NT2/D1 (cell line): ENCODE results near the gene WDR87.

ENCODE experiments used
- DNase-seq: peaks from one replicate; pipeline ENCODE4 v3.0.0-alpha.2; 2011; ENCODE audit warnings: low read depth, low spot score
- H3K27me3 ChIP-seq: 2 replicates; pipeline ENCODE4 v1.6.0; 2011; ENCODE audit warnings: mild to moderate bottlenecking; ENCODE audit not compliant: insufficient read length, insufficient read depth
- H3K36me3 ChIP-seq: 2 replicates; pipeline ENCODE4 v1.6.1; 2011; ENCODE audit warnings: mild to moderate bottlenecking, low read length, mixed read lengths; ENCODE audit not compliant: insufficient read depth, insufficient read length
- H3K4me1 ChIP-seq: 2 replicates; pipeline ENCODE4 v1.5.1; 2011; ENCODE audit not compliant: insufficient read depth, insufficient read length
- H3K4me3 ChIP-seq: 2 replicates; pipeline ENCODE4 v1.5.1; 2011; ENCODE audit warnings: low read depth; ENCODE audit not compliant: insufficient read length
- H3K9ac ChIP-seq: 2 replicates; pipeline ENCODE4 v1.6.0; 2011; ENCODE audit warnings: low read depth; ENCODE audit not compliant: insufficient read length
- H3K9me3 ChIP-seq: 2 replicates; pipeline ENCODE4 v1.5.1; 2011; ENCODE audit warnings: mild to moderate bottlenecking, low read length; ENCODE audit not compliant: insufficient read depth
- SUZ12 ChIP-seq: IDR thresholded peaks from 2 replicates; pipeline ENCODE4 v1.6.1; 2011; ENCODE audit not compliant: insufficient read length, insufficient read depth; ENCODE audit errors: extremely low read depth
- YY1 ChIP-seq: IDR thresholded peaks from 2 replicates; pipeline ENCODE4 v1.6.1; 2011; ENCODE audit not compliant: insufficient read length, insufficient read depth
- ZNF274 ChIP-seq: IDR thresholded peaks from 2 replicates; pipeline ENCODE4 v1.6.1; 2011; ENCODE audit warnings: mild to moderate bottlenecking, low read depth, low read length

WDR87 gene

GRCh38 chr19:37899966-37900365 is 6.4 kb downstream of the WDR87 start:
- Histone ChIP-seq H3K4me3 (no peak overlapping the region), H3K27me3 (no peaks in the 10 kb centered on the region), H3K4me1 (no peaks in the 10 kb centered on the region), H3K9ac (no peak overlapping the region), H3K9me3 (no peaks in the 10 kb centered on the region), H3K36me3 (no peaks in the 10 kb centered on the region)
- no peak for DNase-seq
- no peak for TF ChIP-seq YY1
- TF ChIP-seq SUZ12 = no peak
- no peak for TF ChIP-seq ZNF274

- Histone ChIP-seq H3K27me3 (no peaks in the 10 kb centered on the region), H3K36me3 (no peaks in the 10 kb centered on the region), H3K4me3 (no peak overlapping the region), H3K9me3 (no peaks in the 10 kb centered on the region), H3K4me1 (no peaks in the 10 kb centered on the region), H3K9ac (no peak overlapping the region)
- TF ChIP-seq YY1 (no peak), SUZ12 (no peak), ZNF274 (no peak)
- no peak for DNase-seq
Measured at GRCh38 chr19:37899453-37899852, 6.9 kb downstream of the WDR87 start.

GRCh38 chr19:37896180-37896579 is 10.2 kb downstream of the WDR87 start:
- Histone ChIP-seq H3K4me3 (no peak overlapping the region), H3K36me3 (no peaks in the 10 kb centered on the region), H3K9me3 (no peaks in the 10 kb centered on the region), H3K9ac (no peak overlapping the region), H3K27me3 (no peaks in the 10 kb centered on the region), H3K4me1 (no peaks in the 10 kb centered on the region)
- TF ChIP-seq ZNF274 (no peak), SUZ12 (no peak), YY1 (no peak)
- DNase-seq = no peak

- no peaks in the 10 kb centered on the region for H3K36me3 ChIP-seq
- TF ChIP-seq SUZ12 = no peak
- TF ChIP-seq ZNF274 = no peak
- TF ChIP-seq YY1 = no peak
- peaks cover 6% of the 10 kb centered on the region for H3K27me3 ChIP-seq
- H3K4me3 ChIP-seq = no peak overlapping the region
- H3K9me3 ChIP-seq = 0 out of 2 replicates have a peak, but pooled peaks cover 5% of the 10 kb centered on the region
- no peak for DNase-seq
- no peak overlapping the region for H3K9ac ChIP-seq
- no peaks in the 10 kb centered on the region for H3K4me1 ChIP-seq
Measured at GRCh38 chr19:37893845-37894575, 12.4 kb downstream of the WDR87 start.

GRCh38 chr19:37886571-37886970 is 19.8 kb downstream of the WDR87 start:
- Histone ChIP-seq H3K9me3 (0 out of 2 replicates have a peak, but pooled peaks cover 17% of the 10 kb centered on the region), H3K27me3 (peaks cover 27% of the 10 kb centered on the region), H3K9ac (no peak overlapping the region), H3K4me1 (no peaks in the 10 kb centered on the region), H3K4me3 (no peak overlapping the region), H3K36me3 (no peaks in the 10 kb centered on the region)
- TF ChIP-seq ZNF274 = no peak
- DNase-seq = no peak

GRCh38 chr19:37885392-37885791 is 21.0 kb downstream of the WDR87 start:
- no peak overlapping the region for H3K9ac ChIP-seq
- no peaks in the 10 kb centered on the region for H3K4me1 ChIP-seq
- H3K27me3 ChIP-seq = peaks cover 27% of the 10 kb centered on the region
- 0 out of 2 replicates have a peak, but pooled peaks cover 21% of the 10 kb centered on the region for H3K9me3 ChIP-seq
- DNase-seq = no peak
- no peaks in the 10 kb centered on the region for H3K36me3 ChIP-seq
- no peak for TF ChIP-seq SUZ12
- no peak for TF ChIP-seq ZNF274
- TF ChIP-seq YY1 = no peak
- H3K4me3 ChIP-seq = no peak overlapping the region

- Histone ChIP-seq H3K9ac (no peak overlapping the region), H3K27me3 (no peaks in the 10 kb centered on the region), H3K4me3 (no peak overlapping the region), H3K4me1 (no peaks in the 10 kb centered on the region), H3K9me3 (peaks cover 13% of the 10 kb centered on the region; the same call in 1 of the 2 replicates), H3K36me3 (no peaks in the 10 kb centered on the region)
- TF ChIP-seq YY1 (no peak), SUZ12 (no peak), ZNF274 (no peak)
- DNase-seq = no peak
Measured at GRCh38 chr19:37877147-37877546, 29.2 kb downstream of the WDR87 start.
